ENCODE results near the gene TCTN2. TPM values are rescaled to one million over a fixed set of nuclear protein-coding genes. Genes with fewer than 3 reads are reported as not detected.

TCTN2 gene
- total RNA-seq, 4 donors from 2014 or later: 7.2 to 20.0 (median 14.9) TPM

DNA sequence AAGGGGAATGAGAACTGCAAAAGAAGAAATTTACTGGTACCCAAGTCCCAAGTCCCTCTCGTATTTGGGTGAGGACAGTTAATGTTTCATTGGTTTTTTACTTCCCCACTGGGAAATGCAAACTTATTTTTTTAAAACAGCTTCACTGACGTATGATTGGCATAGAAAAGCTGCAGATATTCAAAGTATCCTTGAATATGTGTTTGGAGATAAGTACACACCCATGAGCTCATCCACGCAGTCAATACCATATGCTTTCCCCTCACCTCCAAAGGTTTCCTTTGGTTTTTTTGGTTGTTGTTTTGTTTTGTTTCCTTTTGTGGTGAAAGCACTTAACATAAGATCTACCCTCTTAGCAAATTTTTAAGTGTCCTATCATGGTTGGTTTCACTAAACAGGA lies 13.1 kb downstream of the TCTN2 start:
- H3K4me3 ChIP-seq: no peak overlapping the region
- peaks cover 0 to 98% (median 5%) of the 10 kb centered on the region in 3 donors for H3K36me3 ChIP-seq
- H3K27ac ChIP-seq: no peak overlapping the region
- no peaks in the 10 kb centered on the region for H3K4me1 ChIP-seq
- DNase-seq (ENCODE audit: low spot score in 2 of 2): no peak
- no peak for TF ChIP-seq EP300 (IDR thresholded peaks at IDR 0.05)
- TF ChIP-seq, protein P1, sequence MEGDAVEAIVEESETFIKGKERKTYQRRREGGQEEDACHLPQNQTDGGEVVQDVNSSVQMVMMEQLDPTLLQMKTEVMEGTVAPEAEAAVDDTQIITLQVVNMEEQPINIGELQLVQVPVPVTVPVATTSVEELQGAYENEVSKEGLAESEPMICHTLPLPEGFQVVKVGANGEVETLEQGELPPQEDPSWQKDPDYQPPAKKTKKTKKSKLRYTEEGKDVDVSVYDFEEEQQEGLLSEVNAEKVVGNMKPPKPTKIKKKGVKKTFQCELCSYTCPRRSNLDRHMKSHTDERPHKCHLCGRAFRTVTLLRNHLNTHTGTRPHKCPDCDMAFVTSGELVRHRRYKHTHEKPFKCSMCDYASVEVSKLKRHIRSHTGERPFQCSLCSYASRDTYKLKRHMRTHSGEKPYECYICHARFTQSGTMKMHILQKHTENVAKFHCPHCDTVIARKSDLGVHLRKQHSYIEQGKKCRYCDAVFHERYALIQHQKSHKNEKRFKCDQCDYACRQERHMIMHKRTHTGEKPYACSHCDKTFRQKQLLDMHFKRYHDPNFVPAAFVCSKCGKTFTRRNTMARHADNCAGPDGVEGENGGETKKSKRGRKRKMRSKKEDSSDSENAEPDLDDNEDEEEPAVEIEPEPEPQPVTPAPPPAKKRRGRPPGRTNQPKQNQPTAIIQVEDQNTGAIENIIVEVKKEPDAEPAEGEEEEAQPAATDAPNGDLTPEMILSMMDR (IDR thresholded peaks at IDR 0.05): no peak
- no peak for TF ChIP-seq POLR2A (IDR thresholded peaks at IDR 0.05)
- no peaks in the 10 kb centered on the region for H3K9me3 ChIP-seq
- no peaks in the 10 kb centered on the region for H3K27me3 ChIP-seq
- 78 to 83% methylated on average over 3 of the region's 3 CpGs for WGBS, 2 donors

DNA sequence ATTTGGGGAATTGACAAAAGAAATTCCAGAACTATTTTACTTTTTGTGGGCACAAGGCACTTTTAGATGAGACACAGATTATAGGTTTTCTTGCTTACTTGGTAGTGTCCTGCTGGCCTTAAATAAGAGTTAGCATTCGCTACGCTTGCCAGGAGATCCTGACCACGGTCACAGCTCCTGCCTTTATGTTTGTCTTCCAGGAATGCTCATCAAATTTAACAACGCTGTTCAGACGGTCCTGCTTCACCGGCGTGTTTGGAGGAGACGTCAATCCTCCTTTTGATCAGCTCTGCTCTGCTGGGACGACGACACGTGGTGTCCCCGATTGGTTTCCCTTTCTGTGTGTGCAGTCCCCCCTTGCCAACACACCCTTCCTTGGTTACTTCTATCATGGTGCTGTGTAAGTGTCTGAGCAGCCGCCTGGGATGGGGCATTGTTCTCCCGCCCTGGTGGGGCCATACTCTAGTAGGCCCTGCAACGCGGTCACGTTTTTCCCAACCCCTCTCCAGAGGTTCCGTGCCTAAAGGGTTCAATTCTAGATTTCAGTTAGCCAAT lies 15.8 kb downstream of the TCTN2 start:
- DNase-seq (ENCODE audit: low spot score in 2 of 2): no peak
- peaks cover 0 to 100% (median 0%) of the 10 kb centered on the region in 3 donors for H3K36me3 ChIP-seq
- no peak for TF ChIP-seq EP300 (IDR thresholded peaks at IDR 0.05)
- TF ChIP-seq, protein P1 (IDR thresholded peaks at IDR 0.05): no peak
- TF ChIP-seq POLR2A (IDR thresholded peaks at IDR 0.05): no peak
- H3K9me3 ChIP-seq: no peaks in the 10 kb centered on the region
- H3K27me3 ChIP-seq: no peaks in the 10 kb centered on the region
- H3K4me1 ChIP-seq: no peaks in the 10 kb centered on the region
- WGBS, 2 donors: 82 to 88% methylated on average over 18 of the region's 18 CpGs
- H3K27ac ChIP-seq: no peak overlapping the region
- no peak overlapping the region for H3K4me3 ChIP-seq

DNA sequence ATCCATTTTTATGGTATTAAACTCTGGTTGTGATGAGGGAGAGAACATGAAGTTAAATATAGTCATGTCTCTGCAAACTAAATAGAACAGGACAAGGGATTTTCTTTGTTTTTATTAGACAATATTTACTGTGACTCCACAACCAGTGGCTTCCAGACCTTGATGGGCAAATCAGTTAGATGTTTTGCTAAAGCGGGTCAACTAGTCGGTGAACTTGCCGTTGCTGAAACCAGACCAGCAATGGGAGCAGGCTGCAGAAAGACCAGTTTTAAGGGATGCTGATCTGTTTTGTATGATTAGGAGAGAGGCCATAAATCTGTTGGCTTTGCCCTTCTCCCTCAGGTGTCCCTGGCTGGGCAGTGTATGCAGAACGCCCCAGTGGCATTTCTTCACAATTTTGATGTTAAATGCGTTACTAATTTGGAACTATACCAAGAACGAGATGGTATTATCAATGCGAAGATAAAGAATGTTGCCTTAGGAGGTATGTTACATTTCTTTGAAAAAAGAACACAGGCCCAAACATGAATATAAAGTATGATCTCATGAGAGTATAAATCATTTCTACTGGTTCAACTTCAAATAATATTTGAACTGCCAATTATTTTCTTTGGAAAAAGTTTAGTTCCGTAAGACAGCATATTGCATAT lies 19.4 kb downstream of the TCTN2 start:
- Histone ChIP-seq H3K4me3 (no peak overlapping the region), H3K4me1 (no peaks in the 10 kb centered on the region), H3K27ac (no peak overlapping the region), H3K27me3 (no peaks in the 10 kb centered on the region), H3K9me3 (no peaks in the 10 kb centered on the region), H3K36me3 (peaks cover 0 to 98% (median 0%) of the 10 kb centered on the region in 3 donors)
- DNase-seq (ENCODE audit: low spot score in 2 of 2): no peak
- TF ChIP-seq EP300 (IDR thresholded peaks at IDR 0.05) (no peak), POLR2A (IDR thresholded peaks at IDR 0.05) (no peak)
- TF ChIP-seq, protein P1 (IDR thresholded peaks at IDR 0.05): no peak
- WGBS, 2 donors: 87 to 89% methylated on average over 8 of the region's 8 CpGs

DNA sequence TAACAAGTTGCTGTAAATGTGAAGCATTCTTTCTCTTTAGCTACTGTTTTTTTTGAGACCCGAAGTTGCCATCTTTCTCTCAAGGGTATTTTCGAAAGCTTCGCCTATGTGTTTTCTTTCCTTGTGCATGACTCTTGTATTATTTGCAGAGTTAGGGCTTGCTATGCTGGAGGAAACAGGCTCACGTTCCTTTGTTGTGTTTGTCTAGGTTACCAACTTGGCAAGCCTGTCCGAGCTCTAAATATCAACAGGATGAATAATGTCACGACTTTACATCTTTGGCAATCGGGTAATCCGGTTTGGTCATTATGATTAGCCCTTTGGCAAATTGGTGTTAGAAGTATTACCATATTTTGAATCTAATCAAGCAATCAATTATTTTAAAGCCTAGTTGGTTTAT lies 25.3 kb downstream of the TCTN2 start:
- WGBS, 2 donors: 82 to 84% methylated on average over 8 of the region's 8 CpGs
- Histone ChIP-seq H3K4me1 (no peaks in the 10 kb centered on the region), H3K9me3 (no peaks in the 10 kb centered on the region), H3K36me3 (peaks cover 2 to 96% (median 7%) of the 10 kb centered on the region in 3 donors), H3K4me3 (no peak overlapping the region), H3K27ac (no peak overlapping the region), H3K27me3 (no peaks in the 10 kb centered on the region)
- no peak for DNase-seq (ENCODE audit: low spot score in 2 of 2)
- TF ChIP-seq EP300 (IDR thresholded peaks at IDR 0.05) (no peak), POLR2A (IDR thresholded peaks at IDR 0.05) (no peak)
- TF ChIP-seq, protein P1 (IDR thresholded peaks at IDR 0.05): no peak

DNA sequence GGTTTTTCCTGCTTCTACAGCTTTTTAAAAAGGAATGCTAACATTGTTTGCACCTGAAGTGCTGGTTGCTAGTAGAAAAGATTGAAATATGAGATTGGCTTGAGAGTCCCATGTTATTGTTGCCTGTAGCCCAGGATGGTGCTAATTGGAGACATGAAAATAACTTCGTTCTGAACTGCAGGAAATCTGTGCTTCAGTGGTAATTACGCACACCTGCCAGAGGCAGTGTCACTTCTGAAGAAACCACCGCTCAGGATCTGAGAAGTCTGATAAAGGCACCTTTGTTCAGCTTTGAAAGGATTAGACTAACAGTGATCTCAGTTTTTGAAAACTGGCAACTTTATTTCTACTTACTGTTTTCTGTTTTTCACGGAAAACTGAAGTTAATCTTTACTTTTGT lies 25.7 kb downstream of the TCTN2 start:
- Histone ChIP-seq H3K9me3 (no peaks in the 10 kb centered on the region), H3K27me3 (no peaks in the 10 kb centered on the region), H3K4me1 (no peaks in the 10 kb centered on the region), H3K36me3 (peaks cover 2 to 96% (median 7%) of the 10 kb centered on the region in 3 donors), H3K4me3 (no peak overlapping the region), H3K27ac (no peak overlapping the region)
- WGBS, 2 donors: 53 to 62% methylated on average over 4 of the region's 4 CpGs
- TF ChIP-seq POLR2A (IDR thresholded peaks at IDR 0.05) (no peak), EP300 (IDR thresholded peaks at IDR 0.05) (no peak)
- TF ChIP-seq, protein P1 (IDR thresholded peaks at IDR 0.05): no peak
- DNase-seq (ENCODE audit: low spot score in 2 of 2): no peak
